Activated gamma-delta T cell (primary cell): ENCODE measurements around the gene CLEC9A.

Source experiments
- DNase-seq: peaks from one replicate; lab custom pipeline; 2025; lab: John Stamatoyannopoulos, UW

CLEC9A gene

DNA sequence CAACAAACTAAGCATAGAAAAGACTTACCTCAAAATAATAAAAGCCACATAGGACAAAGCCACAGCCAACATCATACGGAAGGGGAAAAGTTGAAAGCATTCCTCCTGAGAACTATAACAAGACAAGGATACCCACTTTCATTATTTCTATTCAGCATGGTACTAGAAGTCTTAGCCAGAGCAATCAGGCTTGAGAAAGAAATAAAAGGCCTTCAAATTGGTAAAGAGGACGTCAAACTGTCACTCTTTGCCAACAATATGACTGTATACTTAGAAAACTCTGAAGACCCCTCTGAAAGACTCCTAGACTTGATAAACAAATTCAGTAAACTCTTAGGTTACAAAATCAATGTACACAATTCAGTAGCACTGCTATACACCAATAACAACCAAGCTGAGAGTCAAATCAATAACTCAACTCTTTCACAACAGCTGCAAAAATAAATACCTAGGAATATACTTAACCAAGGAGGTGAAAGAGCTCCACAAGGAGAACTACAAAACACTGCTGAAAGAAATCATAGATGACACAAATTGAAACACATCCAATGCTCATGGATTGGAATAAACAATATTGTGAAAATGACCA is 79.9 kb downstream of the CLEC9A start:
- DNase-seq = no peak

DNA sequence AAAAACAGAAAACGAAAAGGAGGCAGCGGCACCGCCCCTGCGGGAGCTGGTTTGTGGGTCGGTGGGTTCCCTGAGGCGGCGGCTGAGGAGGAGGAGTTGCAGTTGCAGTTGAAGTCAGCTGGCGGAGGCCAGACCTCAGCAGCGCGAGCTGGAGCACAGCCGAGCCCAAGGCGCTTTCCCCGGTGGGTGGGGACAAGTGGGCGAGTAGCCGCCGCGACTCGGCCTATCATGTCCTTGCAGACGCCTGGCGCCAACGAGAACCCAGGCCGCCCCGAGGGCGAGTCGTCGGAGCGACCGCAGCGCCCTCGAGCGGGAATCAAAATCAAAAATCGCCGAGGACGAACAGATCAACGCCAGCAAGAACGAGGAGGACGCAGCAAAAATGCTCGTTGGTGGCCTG is 81.0 kb downstream of the CLEC9A start:
- no peak for DNase-seq

DNA sequence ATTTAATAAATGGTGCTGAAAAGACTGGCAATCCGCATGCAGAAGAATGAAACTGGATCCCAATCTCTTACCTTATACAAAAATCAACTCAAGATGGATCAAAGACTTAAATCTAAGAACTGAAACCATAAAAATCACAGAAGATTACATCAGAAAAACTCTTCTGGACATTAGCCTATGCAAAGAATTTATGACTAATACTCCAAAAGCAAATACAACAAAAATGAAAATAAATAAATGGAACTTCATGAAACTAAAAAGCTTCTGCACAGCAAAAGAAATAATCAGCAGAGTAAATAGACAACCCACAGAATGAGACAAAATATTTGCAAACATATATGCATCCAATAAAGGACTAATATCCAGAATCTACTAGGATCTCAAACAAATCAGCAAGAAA is 82.6 kb downstream of the CLEC9A start:
- DNase-seq = no peak

- DNase-seq = no peak
These were observed 83.4 kb downstream of the CLEC9A start for GRCh38 chr12:10113920-10114319.

DNA sequence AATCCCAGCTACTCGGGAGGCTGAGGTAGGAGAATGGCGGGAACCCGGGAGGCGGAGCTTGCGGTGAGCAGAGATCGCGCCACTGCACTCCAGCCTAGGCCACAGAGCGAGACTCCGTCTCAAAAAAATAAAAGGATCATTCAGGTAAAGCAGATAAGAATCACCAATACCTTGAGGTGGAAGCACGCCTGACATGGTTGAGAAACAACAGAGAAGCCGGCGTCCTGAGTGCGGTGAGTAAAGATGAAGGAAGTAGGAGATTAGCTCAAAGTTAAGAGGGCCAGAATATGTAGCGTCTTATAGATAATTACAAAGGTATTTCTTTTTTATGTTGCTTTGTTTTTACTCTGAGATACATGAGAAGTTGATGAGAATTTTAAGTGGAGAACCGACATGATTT is 84.8 kb downstream of the CLEC9A start:
- DNase-seq = no peak
